NCI-H1417 (cell line): ENCODE data around the gene SAMD5.
"Not testable (repeated sequence)": the region's sequence is repeated elsewhere in the genome, so short reads cannot be mapped to it uniquely, and the experiment has no call there.

Experiments
- DNase-seq, 3 experiments: peaks; one replicate each; lab custom pipeline; 2025; lab: John Stamatoyannopoulos, UW

The SAMD5 gene

DNA sequence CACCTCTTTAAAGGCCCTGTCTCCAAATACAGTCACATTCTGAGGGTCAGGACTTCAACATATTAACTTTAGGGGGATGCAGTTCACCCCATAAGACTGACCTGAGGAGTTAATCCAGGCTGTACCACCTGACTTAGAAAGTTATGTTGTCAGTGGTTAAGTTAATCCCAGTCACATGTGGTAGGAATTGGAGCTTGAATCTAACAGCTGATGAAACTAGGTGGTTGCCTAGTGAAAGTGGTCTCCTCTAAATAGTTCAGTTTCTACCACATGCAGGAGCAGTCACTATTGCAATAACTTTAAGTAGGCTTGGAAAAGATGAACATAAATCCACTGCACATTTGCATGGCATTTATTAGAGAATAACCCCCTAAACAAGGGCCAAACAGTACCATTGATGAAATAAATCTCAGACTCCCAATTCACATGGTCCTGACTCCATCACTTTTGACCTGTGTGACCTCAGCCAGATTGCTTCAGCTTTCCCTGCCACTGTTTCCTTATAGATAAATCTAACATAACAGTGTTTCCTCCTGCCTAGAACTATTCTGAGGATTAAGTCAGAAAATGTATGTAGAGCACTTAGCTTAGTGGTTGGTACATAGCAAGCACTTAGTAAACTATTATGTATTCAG is 20.1 kb downstream of the SAMD5 start:
- DNase-seq = no peak

DNA sequence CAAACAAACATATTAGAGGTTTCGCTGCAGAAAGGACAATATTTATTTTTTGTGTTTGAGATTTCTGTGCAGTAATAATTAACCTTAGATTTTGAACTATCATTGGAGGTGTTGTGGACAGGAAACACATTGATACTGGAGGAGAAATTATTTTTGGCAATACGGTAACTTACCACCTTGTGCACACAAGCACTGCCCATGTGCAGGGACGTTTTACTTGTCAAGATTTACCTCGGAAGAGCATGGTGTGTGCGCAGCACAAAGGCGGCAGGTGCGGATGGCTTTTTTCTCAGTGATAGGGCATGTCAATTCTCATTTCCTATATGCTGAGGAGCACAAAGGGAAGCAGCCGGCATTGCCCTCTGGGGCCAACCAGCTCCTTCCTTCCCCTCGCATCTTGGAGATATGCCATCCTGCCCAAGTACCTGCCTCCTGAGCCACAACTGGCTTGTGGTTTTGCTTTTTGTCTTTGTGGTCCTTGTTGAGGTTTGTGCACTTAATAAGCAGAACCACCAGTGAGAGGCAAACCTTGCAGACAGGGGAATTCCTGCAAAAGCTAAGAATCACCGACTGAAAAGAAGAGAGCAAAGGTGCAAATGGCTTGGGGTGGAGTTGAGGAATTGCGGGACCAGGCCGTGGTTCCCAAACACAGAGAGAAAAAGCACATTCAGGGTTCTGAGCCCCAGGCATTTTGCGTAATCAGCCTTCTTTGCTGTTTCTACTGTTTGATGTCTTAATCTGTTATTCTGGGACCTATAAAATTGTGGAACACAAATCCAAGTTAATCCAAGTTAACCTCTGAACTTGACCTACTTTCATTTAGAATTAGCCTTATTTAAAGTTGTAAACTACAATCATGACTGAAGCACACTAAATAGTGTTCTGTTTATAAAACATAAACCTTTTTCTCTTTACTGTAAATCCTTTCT is 21.9 kb downstream of the SAMD5 start:
- DNase-seq = peak in 2 of 3 experiments; percentile 5 to 29

DNA sequence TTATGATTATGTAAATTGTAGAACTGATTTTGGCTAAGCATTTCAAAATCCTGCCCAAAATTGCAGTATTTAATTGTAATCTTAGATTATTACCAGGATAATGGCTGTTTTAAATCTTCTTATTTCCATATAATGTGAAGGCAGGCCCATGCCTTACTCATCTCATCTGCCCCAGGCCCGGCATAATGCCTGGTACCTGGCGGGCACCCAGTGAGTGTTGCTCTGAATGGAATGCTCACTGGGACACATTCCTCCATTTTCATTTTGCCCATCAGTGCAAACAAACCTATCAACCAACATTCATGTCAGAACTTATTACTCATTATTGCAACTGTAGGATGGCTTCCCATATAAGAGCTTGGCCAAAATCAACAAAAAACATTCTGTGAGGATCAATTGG is 22.8 kb downstream of the SAMD5 start:
- no peak for DNase-seq

DNA sequence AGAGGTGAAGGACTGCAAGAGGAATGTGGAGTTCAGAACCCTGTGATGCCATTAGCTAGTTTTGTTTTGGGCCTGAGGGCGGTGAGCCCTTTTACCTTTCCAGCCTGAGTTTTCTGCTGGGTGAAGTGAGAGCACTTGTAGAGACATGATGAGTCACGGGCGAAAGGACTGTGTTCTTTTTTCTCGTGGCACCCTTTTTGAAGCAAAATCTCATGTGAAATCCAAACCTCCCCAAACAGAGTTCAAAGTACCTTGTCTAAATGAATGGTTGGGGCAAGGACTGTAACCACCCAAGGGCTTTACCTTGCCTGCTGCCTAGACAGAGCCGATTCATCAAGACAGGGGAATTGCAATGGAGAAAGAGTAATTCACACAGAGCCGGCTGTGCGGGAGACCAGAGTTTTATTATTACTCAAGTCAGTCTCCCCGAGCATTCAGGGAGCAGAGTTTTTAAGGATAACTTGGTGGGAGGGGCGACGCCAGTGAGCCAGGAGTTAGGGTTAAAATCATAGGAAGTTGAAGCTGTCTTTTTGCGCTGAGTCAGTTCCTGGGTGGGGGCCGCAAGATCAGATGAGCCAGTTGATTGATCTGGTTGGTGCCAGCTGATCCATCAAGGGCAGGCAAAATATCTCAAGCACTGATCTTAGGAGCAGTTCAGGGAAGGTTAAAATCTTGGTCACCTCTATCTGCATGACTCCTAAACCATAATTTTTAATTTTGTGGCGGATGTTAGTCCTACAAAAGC is 25.8 kb downstream of the SAMD5 start:
- DNase-seq = no peak

DNA sequence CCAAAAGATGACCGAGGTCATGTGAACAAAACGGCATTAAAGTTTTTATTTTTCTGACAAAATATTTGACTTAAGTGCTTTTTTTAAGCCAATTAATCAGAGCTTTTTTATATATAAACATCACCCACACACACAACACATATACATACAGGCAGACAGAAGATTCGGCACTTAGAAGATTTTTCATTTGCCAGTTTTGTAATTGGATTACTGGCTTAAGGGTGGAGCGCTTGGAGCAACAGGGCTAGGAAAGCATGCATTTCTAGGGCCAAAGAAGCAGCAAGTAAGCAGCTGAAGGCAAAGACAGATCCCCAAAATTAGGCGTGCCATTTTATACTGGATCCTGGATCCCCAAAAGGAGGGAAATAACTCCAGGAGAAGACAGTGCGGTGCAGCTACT is 30.3 kb downstream of the SAMD5 start:
- no peak for DNase-seq

DNA sequence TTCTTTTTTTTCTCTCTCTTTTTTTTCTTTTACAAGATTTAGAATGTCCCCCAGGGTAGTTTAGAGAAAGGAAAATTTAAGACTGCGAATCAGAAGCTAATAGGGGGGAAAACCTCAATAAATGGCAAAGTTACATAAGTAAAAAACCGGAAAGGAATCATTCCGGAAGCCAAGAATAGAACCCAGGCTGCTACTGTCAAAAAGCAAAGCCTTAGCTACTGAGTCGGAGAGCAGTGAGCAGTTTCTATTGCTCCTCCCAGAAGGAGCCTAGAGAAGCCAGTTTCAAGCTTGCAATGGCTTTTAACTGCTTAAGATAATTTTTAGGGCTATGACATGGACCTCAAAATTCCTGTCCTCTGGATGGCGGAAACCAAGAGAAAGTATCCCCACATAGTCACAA is 31.6 kb downstream of the SAMD5 start:
- DNase-seq = no peak

DNA sequence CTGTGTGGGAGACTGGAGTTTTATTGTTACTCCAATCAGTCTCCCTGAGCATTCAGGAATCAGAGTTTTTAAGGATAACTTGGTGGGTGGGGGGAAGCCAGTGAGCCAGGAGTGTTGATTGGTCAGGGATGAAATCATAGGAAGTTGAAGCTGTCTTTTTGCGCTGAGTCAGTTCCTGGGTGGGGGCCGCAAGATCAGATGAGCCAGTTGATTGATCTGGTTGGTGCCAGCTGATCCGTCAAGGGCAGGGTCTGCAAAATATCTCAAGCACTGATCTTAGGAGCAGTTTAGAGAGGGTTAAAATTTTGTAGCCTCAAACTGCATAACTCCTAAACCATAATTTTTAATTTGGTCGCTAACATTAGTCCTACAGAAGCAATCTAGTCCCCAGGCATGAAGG is 33.9 kb downstream of the SAMD5 start:
- DNase-seq = not testable (repeated sequence)

DNA sequence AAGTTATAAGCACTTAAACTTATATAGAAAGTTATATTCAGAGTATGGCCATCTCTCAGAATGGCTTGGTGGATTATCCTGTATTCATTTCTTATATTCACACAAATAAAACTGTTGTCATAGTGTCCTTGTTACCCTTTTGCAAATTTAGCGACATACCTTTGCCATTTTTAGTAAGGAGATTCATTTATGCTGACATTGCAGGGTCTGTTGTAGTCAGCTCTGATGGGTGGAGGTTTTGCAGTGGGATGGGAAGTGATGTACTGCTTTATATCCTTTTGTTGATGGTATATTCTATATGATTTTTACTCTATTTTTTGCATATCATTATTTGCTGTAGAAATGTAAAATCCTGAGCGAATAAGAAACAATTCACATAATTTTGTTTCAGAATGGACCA is 35.9 kb downstream of the SAMD5 start:
- no peak for DNase-seq

DNA sequence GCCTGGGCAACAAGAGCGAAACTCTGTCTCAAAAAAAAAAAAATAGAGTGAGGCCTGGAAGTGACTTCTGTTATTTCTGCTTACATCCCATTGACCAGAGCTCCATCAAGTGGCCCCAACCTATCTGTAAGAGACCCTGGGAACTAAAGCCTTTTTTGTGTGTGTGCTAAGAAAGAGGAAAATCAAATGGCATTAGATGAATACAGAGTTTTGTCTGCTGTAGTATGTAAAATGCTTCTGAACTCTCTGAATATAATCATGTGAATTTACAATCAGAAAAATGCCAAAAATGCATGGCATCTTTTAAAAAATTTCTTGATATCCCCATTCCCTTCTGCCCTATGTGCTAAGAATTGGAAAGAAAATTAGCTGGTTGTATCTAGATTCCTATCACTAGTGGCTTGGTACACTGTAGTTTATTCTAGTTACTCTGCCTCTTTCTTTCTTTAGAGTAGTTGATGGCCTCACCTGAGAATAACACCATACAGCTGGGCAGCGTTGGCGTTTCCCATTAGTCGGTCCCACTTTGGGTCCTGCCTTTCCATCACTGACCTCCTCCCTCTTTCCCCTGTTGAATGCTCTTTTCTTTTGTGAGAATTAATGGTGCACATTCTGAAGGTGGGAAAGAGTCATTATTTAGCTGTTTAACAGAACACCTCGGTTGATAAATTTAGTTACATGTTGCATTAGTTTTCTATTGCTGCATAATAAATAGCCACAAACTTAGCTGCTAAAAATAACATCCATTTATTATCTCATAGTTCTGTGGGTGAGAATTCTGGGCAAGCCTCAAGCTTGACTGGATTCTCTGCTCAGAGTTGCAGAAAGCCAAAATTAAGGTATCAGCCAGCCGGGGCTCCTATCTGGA is 38.2 kb downstream of the SAMD5 start:
- no peak for DNase-seq

DNA sequence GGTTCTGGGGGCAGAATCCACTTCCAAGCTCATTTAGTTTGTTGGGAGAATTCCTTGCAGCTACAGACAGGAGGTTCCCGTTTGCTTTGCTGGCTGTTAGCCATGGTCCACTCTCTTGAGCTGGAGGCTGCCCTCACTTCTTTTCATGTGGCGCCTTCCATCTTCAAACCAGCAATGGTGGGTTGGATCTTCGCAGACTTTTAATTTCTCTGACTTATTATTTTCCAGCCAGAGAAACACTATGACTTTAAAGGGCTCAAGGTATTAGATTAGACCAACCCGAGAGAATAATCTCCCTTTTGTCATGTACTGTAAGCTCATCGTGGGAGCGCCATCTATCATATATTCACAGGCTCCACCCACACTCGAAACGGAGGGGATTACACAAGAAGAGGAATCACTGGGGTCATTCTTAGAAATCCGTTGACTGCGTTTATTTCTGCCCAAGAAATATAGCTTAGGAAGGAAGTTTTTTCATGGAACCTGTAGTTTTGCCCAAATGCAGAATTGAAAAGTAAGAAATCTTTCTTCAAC is 38.9 kb downstream of the SAMD5 start:
- DNase-seq = no peak

DNA sequence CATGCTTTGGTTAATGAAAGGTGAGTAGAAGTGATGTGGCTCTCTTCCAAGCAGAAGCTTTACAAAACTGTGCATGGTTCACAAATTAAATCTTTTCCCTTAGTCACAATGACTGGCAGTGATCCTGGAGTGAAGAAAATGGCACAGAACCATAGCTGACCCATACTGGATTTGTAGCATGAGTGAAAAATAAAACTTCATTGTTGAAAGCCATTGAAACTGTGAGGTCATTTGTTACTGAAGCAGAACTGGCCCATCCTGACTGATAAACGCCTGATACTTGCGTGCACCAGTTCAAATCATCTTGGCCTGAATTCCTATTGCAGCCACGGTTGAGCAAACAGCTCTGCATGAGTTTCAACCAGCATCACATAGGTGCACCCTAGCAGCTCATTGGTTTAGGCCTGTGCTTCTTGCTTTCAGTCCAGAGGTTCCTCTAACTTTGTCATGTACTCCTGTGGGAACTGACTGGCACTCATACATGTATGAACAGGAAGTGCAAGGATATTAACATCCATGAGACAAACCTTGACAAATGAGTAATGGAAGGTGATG is 40.5 kb downstream of the SAMD5 start:
- no peak for DNase-seq

DNA sequence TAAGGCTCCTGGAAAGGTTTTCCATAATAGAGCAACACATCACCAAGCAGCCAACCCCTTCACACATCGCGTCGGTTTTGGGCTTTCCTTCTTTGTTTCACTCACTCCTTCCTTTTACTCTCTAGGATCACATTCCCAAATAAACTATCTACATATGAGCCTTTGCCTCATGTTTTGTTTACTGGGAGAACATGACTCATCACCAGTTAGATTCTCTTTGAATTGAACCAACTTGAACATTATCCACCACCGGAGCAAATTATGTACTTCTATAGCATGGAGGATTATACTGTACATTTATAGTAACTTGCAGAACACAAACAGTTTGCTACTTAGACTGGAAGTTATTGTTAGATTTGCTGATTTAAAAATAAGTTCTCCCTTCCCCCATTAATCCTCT is 41.0 kb downstream of the SAMD5 start:
- no peak for DNase-seq

DNA sequence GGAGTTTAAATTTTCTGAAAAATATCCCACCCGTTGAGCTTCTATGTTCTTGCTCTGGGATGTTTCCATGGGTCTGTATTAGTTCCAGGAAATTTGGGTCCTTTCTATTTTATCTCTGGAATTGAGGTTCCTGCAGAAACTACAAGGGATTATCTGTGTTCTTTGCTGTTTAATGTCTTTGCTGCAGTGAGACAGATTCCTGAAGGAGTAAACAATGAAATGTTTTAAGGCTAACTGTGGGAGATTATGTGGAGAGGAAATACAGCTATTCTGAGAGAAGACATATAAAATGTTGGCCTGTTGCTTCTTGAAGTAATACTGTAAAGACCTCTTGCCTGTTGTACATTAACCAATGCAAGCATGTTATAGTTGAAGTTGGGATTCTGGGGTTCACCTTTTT is 43.5 kb downstream of the SAMD5 start:
- DNase-seq = no peak

DNA sequence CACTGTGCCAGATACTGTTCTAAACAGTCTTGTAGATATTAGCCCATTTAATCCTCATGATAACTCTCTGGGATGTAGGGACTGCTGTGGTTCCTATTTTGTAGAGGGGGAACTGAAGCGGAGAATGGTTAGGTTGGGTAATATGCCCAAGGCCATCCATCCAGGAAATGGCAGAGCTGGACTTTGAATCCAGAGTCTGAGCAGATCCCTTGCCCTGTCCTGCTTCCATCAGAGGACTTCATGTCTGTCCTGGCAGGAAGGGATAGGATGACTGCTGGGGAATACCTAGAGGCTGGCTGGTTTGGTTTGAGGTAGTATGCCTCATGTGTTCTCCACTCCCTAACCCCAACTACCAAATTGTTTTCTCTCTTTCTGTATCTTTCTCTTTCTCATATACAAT is 44.6 kb downstream of the SAMD5 start:
- no peak for DNase-seq

DNA sequence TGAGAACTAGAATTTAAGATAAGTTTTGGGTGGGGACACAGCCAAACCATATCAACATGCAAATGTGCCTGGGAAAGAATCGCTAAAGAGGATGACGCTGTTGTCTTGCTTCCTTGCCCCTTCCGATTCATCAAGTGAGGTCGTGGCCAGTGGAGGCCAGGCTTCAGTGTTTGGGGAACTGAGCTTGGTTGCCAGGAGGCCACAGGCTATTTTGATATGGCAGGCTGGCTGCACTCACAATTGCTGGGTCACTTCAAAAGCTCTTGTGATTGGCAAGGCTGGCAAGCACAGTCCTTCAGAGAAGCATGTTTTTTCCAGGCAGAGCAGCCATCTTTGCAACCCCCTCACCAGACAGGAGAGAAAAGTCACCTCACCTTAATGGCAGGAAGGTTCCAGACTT is 45.8 kb downstream of the SAMD5 start:
- DNase-seq = no peak

DNA sequence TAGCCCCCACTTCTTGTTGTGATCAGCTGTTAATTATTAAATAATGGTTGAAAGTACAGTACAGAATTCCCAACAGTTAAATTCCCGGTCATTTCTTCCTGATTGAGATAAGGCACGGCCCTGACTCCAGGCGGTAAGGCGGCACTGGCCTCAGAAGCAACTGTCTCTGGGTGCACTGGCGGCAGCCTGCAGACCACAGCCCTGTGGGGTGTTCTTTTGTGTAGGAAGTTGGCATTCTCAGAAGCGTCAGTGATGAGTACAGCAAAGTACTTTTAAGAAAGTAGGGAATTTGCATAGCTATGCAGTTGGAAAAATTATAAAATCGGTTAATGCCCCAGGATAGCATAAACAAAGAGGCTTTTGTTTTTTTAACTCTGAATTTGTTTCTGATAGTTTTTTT is 50.5 kb downstream of the SAMD5 start:
- no peak for DNase-seq

DNA sequence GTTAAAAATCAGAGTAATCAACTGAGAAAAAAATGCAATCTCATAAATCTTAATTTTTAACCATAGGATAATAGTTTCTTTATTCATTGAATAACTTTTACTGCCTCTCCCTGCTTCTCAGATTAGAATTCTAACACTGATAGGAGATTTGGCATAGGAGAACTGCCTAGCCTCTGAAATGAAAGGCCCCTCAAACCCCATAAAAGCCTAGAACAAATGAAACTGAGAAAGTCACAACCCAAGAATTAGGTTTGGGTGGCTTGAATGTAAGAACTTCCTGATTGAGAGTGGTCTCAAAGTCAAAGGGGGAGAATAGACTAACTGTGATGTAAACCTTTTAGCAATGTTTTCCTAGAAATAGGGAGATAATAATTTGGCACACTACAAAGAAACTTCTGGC is 52.2 kb downstream of the SAMD5 start:
- no peak for DNase-seq

DNA sequence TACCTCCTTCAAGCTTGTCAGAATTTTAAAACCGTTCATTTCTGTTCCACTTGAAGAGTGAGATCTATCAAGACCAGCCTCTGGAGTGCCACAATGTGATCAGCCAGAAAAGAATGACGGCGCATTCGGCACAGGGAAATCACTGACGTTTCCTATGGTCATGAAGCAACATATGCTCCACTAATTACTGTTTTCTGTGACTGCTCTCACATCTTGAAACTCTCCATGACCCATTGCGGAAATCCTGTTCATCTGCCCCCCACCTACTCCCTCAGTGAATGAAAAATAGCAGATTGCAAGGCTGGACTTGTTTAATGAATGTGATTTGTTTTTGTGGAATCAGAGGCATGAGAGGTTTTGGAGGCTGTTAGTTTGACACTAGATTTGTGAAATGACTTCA is 53.2 kb downstream of the SAMD5 start:
- peak in 2 of 3 experiments; percentile 56 to 87 for DNase-seq

DNA sequence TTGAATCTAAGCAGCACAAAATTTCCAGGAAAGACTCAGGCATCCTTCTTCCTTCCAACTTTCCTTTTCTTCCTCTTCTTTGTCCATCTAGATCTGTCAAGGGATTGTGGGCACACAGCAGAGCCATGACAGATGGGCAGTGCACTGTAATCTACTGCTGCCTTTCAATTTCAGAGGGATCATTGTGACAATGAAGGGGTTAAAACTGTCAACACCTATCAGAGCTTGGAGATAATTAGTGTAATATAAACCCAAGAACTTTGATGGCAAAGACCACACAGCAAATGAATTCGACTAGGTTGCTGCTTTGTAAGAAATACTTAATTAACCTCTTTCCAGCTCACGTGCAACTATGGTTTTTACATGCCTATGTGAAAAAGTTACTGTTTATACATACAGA is 55.0 kb downstream of the SAMD5 start:
- peak in 2 of 3 experiments; percentile 9 to 62 for DNase-seq

DNA sequence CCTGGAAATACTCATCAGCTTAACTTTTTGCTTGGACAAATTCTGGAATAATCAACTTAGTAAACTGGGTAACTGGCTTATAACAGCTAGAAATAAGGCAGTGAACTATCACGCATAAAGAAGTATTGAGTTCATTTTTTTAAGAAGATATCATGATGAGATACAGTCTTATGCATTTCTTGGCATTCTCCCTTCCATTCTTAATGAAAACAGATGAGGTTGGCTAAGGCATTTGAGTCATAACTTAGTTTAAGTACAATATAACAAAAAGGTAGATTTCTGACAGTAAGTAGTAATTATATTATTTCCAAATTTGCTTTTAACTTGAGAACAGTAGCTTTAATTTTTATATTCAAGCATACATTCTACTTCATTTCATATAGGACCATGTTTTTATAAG is 56.1 kb downstream of the SAMD5 start:
- DNase-seq = no peak

DNA sequence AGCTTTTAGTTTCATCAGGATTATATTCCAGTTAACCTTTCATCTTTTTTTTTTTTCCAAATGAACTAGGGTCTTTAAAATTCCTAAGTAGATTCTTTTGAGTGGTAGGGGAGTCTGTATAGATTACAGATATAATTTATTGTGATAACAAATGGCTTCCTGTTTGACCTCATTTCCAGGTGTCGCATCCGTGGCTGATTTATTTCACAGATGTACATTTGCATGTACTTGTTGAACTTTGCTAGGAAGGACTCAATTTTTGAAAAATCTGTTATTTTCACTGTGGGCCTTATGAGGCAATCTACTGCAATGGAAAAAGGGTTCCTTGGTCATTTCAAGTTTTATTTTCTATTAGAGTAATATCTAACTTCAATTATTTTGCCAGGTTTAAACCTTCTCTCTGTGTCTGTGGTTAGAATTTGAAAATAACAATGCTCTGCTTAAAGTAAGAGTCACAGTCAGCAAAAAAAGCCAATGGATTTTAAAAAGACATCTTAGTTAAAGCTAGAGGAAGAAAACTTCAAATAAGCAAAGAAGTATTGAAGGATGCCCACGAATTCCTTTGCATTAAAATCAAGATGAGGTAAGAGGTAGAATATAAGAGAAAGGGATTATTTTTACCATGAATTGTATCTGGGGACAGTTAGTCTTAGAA is 57.9 kb downstream of the SAMD5 start:
- no peak for DNase-seq
